Osteocyte (in vitro differentiated cells): Measurements from ENCODE around the gene SF3B1. TPM values are rescaled to one million over a fixed set of nuclear protein-coding genes. Genes with fewer than 3 reads are reported as not detected.
"Not testable (repeated sequence)": the region's sequence is repeated elsewhere in the genome, so short reads cannot be mapped to it uniquely, and the experiment has no call there.

Source experiments
- DNase-seq: peaks from one replicate; pipeline ENCODE4 v3.0.0; 2021; ENCODE audit warnings: mixed read lengths; ENCODE audit not compliant: unreplicated experiment; ENCODE audit errors: extremely low spot score
- H3K27ac Mint-ChIP-seq: one replicate; pipeline ENCODE4 v1.8.0; 2021; ENCODE audit warnings: mild to moderate bottlenecking, mixed read lengths; ENCODE audit not compliant: unreplicated experiment
- H3K27me3 Mint-ChIP-seq: one replicate; pipeline ENCODE4 v1.8.0; 2021; ENCODE audit warnings: mixed read lengths; ENCODE audit not compliant: unreplicated experiment
- H3K36me3 Mint-ChIP-seq: one replicate; pipeline ENCODE4 v1.8.0; 2021; ENCODE audit warnings: mixed read lengths; ENCODE audit not compliant: unreplicated experiment
- H3K4me1 Mint-ChIP-seq: one replicate; pipeline ENCODE4 v1.8.0; 2021; ENCODE audit warnings: mixed read lengths; ENCODE audit not compliant: unreplicated experiment
- H3K4me3 Mint-ChIP-seq: one replicate; pipeline ENCODE4 v1.8.0; 2021; ENCODE audit warnings: mild to moderate bottlenecking, moderate library complexity, mixed read lengths; ENCODE audit not compliant: unreplicated experiment
- H3K9me3 Mint-ChIP-seq: one replicate; pipeline ENCODE4 v1.8.0; 2021; ENCODE audit warnings: mixed read lengths; ENCODE audit not compliant: unreplicated experiment
- CTCF ChIP-seq: fragments of 200-600 bp; sonication (generic); IDR thresholded peaks from 2 replicates; pipeline ENCODE4 v1.5.0; 2021; ENCODE audit warnings: antibody characterized with exemption, mild to moderate bottlenecking, moderate library complexity
- total RNA-seq: library from RNA; stranded (reverse); gene quantifications from 2 replicates; pipeline ENCODE4 v1.2.1, GENCODE V29; 2021

SF3B1 gene
- total RNA-seq, 1 donor from 2014 or later = 282 TPM

GRCh38 chr2:197353393-197354168 lies 81.2 kb downstream of the SF3B1 start:
- H3K36me3 Mint-ChIP-seq = no peaks in the 10 kb centered on the region
- H3K4me3 Mint-ChIP-seq = no peak overlapping the region
- H3K9me3 Mint-ChIP-seq = peaks cover 3% of the 10 kb centered on the region
- DNase-seq = no peak
- peaks cover 3% of the 10 kb centered on the region for H3K4me1 Mint-ChIP-seq
- H3K27me3 Mint-ChIP-seq = no peaks in the 10 kb centered on the region
- H3K27ac Mint-ChIP-seq = no peak overlapping the region
- no peak for TF ChIP-seq CTCF

GRCh38 chr2:197349699-197350098 lies 85.1 kb downstream of the SF3B1 start:
- Mint-ChIP-seq H3K4me1 (peaks cover 3% of the 10 kb centered on the region), H3K9me3 (peaks cover 3% of the 10 kb centered on the region), H3K36me3 (no peaks in the 10 kb centered on the region), H3K4me3 (no peak overlapping the region), H3K27ac (no peak overlapping the region), H3K27me3 (no peaks in the 10 kb centered on the region)
- TF ChIP-seq CTCF = no peak
- DNase-seq = no peak

- DNase-seq = peak; percentile 62
Measured at GRCh38 chr2:197348721-197349360, 86.0 kb downstream of the SF3B1 start.

GRCh38 chr2:197345846-197346370 lies 88.9 kb downstream of the SF3B1 start:
- Mint-ChIP-seq H3K4me1 (peaks cover 3% of the 10 kb centered on the region), H3K27ac (no peak overlapping the region), H3K36me3 (no peaks in the 10 kb centered on the region), H3K27me3 (no peaks in the 10 kb centered on the region), H3K4me3 (no peak overlapping the region), H3K9me3 (peaks cover 3% of the 10 kb centered on the region)
- TF ChIP-seq CTCF = no peak
- DNase-seq = no peak

More at GRCh38 chr2:197348721-197349360, 86.0 kb downstream of the SF3B1 start:
- Mint-ChIP-seq H3K4me1 (peaks cover 3% of the 10 kb centered on the region), H3K36me3 (no peaks in the 10 kb centered on the region), H3K4me3 (no peak overlapping the region), H3K27ac (no peak overlapping the region), H3K9me3 (peaks cover 3% of the 10 kb centered on the region), H3K27me3 (no peaks in the 10 kb centered on the region)
- TF ChIP-seq CTCF = no peak

GRCh38 chr2:197343968-197344367 lies 90.9 kb downstream of the SF3B1 start:
- not testable (repeated sequence) for H3K27ac Mint-ChIP-seq

More at GRCh38 chr2:197343968-197344367, 90.9 kb downstream of the SF3B1 start:
- not testable (repeated sequence) for H3K4me3 Mint-ChIP-seq, H3K9me3 Mint-ChIP-seq, H3K36me3 Mint-ChIP-seq, H3K27me3 Mint-ChIP-seq, DNase-seq, H3K4me1 Mint-ChIP-seq
